Activated B cell treated with CpG ODN at 0.5 μM for 24 hours (primary cell): ENCODE measurements around the gene SYTL2. TPM values are rescaled to one million over a fixed set of nuclear protein-coding genes. Genes with fewer than 3 reads are reported as not detected.

ENCODE experiments used
- ATAC-seq: fragments of 200-7000 bp; cut with Tn5 transposase; one replicate; pipeline ENCODE4 v1.10.0; 2021; ENCODE audit warnings: low read depth, mild to moderate bottlenecking, moderate library complexity
- CTCF ChIA-PET: fragments of 350-600 bp; sonication (Branson Sonifier 250); formaldehyde crosslinking; loops from one replicate; lab custom pipeline; 2021; ENCODE audit warnings: antibody characterized with exemption; lab: Charles Lee
- POLR2A ChIA-PET: fragments of 350-600 bp; sonication (Branson Sonifier 250); formaldehyde crosslinking; loops from one replicate; lab custom pipeline; 2021; ENCODE audit warnings: antibody characterized with exemption; lab: Charles Lee
- DNase-seq: peaks from one replicate; pipeline ENCODE4 v3.0.0; 2022
- H3K27ac Mint-ChIP-seq: one replicate; pipeline ENCODE4 v1.8.0; 2020; ENCODE audit warnings: mixed read lengths
- H3K27me3 Mint-ChIP-seq: one replicate; pipeline ENCODE4 v1.8.0; 2021; ENCODE audit warnings: mixed read lengths
- H3K36me3 Mint-ChIP-seq: one replicate; pipeline ENCODE4 v1.8.0; 2021; ENCODE audit warnings: low read depth, mixed read lengths
- H3K4me1 Mint-ChIP-seq: one replicate; pipeline ENCODE4 v1.8.0; 2021; ENCODE audit warnings: mixed read lengths
- H3K4me3 Mint-ChIP-seq: one replicate; pipeline ENCODE4 v1.8.0; 2020; ENCODE audit warnings: mild to moderate bottlenecking, mixed read lengths
- H3K9me3 Mint-ChIP-seq: one replicate; pipeline ENCODE4 v1.8.0; 2020; ENCODE audit warnings: mixed read lengths
- CTCF ChIP-seq: fragments of 200-600 bp; IDR thresholded peaks from one replicate; pipeline ENCODE4 v1.8.0; 2022; ENCODE audit warnings: antibody characterized with exemption, mild to moderate bottlenecking
- intact Hi-C: fragments of 100-400 bp; cut with micrococcal nuclease; formaldehyde crosslinking; loops from one replicate; pipeline ENCODE4 v1.15.1; 2024
- total RNA-seq: library from RNA; stranded (reverse); gene quantifications from 2 replicates; pipeline ENCODE4 v1.2.3, GENCODE V29; 2022

The SYTL2 gene
- total RNA-seq, 1 donor from 2014 or later, result 1.1 TPM

- ATAC-seq (no peak), DNase-seq (no peak)
- no peak for TF ChIP-seq CTCF
- Mint-ChIP-seq H3K4me3 (no peak overlapping the region), H3K27ac (no peak overlapping the region), H3K9me3 (no peaks in the 10 kb centered on the region), H3K36me3 (no peaks in the 10 kb centered on the region), H3K4me1 (no peaks in the 10 kb centered on the region), H3K27me3 (no peaks in the 10 kb centered on the region)
- ChIA-PET CTCF (no interaction called here), POLR2A (no interaction called here)
- intact Hi-C loops, result no loop called here
These were observed 51.0 kb downstream of the SYTL2 start for GRCh38 chr11:85759915-85760314.

- DNase-seq, result no peak
- CTCF ChIA-PET, result no interaction called here
- POLR2A ChIA-PET, result no interaction called here
- intact Hi-C loops, result no loop called here
- Mint-ChIP-seq H3K9me3 (no peaks in the 10 kb centered on the region), H3K4me3 (no peak overlapping the region), H3K27me3 (no peaks in the 10 kb centered on the region), H3K36me3 (no peaks in the 10 kb centered on the region), H3K27ac (no peak overlapping the region), H3K4me1 (no peaks in the 10 kb centered on the region)
- no peak for TF ChIP-seq CTCF
- ATAC-seq, result no peak
These were observed 52.4 kb downstream of the SYTL2 start for GRCh38 chr11:85758480-85759039.

GRCh38 chr11:85758026-85758425, 52.9 kb downstream of the SYTL2 start:
- POLR2A ChIA-PET, result no interaction called here
- Mint-ChIP-seq H3K9me3 (no peaks in the 10 kb centered on the region), H3K27ac (no peak overlapping the region), H3K36me3 (no peaks in the 10 kb centered on the region), H3K27me3 (no peaks in the 10 kb centered on the region), H3K4me1 (peaks cover 2% of the 10 kb centered on the region), H3K4me3 (no peak overlapping the region)
- CTCF ChIA-PET, result no interaction called here
- ATAC-seq (no peak), DNase-seq (no peak)
- intact Hi-C loops, result no loop called here
- TF ChIP-seq CTCF, result no peak

- ChIA-PET POLR2A (no interaction called here), CTCF (interaction anchor here (0.5 kb wide), 1 partner anchor 1252 kb away, joined by 3 read pairs; no protein-coding TSS in a partner anchor)
- H3K27ac Mint-ChIP-seq, result no peak overlapping the region
- DNase-seq, result no peak
- intact Hi-C loops, result no loop called here
- H3K4me1 Mint-ChIP-seq, result peaks cover 9% of the 10 kb centered on the region
- no peak for ATAC-seq
- TF ChIP-seq CTCF, result no peak
- H3K36me3 Mint-ChIP-seq, result no peaks in the 10 kb centered on the region
- H3K4me3 Mint-ChIP-seq, result no peak overlapping the region
- no peaks in the 10 kb centered on the region for H3K9me3 Mint-ChIP-seq
- H3K27me3 Mint-ChIP-seq, result no peaks in the 10 kb centered on the region
These were observed 54.3 kb downstream of the SYTL2 start for GRCh38 chr11:85756401-85757200.

DNA sequence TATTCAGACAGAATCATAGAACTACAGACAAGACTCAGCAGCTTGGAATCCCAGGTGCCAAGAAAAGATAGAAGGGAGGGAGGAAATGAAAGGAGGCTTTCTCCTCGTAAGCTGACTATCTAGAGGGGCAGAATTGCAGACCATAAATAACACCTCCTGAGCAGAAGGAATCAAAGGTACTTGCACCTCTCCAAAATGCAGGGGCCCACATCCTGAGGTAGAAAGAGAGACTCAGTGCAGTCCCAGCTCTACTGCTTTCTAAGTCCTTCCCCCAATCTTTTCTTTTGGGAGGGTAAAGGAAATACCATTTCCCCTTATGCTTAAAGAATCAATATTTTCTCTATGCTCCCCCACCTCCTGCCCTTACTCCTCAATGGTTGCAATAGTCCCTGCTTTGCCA, 55.2 kb downstream of the SYTL2 start:
- no peak overlapping the region for H3K4me3 Mint-ChIP-seq
- no peak for TF ChIP-seq CTCF
- no peak for DNase-seq
- no peak overlapping the region for H3K27ac Mint-ChIP-seq
- ChIA-PET CTCF (interaction anchor here (0.5 kb wide), 1 partner anchor 1252 kb away, joined by 3 read pairs; no protein-coding TSS in a partner anchor), POLR2A (no interaction called here)
- H3K36me3 Mint-ChIP-seq, result no peaks in the 10 kb centered on the region
- peaks cover 9% of the 10 kb centered on the region for H3K4me1 Mint-ChIP-seq
- H3K9me3 Mint-ChIP-seq, result no peaks in the 10 kb centered on the region
- ATAC-seq, result no peak
- intact Hi-C loops, result no loop called here
- no peaks in the 10 kb centered on the region for H3K27me3 Mint-ChIP-seq
